Activated CD8-positive, alpha-beta T cell treated with anti-CD3 and anti-CD28 coated beads for 36 hours (primary cell): ENCODE measurements around the gene EHBP1. TPM values are rescaled to one million over a fixed set of nuclear protein-coding genes. Genes with fewer than 3 reads are reported as not detected.
A peak's percentile ranks its signal among the peaks of the same experiment; 100 is the strongest.

Source experiments
- ATAC-seq: fragments of 200-7000 bp; cut with Tn5 transposase; one replicate; pipeline ENCODE4 v1.10.0; 2021; ENCODE audit warnings: mild to moderate bottlenecking, moderate library complexity
- CTCF ChIA-PET: fragments of 350-600 bp; sonication (Branson Sonifier 250); formaldehyde crosslinking; loops from one replicate; lab custom pipeline; 2021; ENCODE audit warnings: antibody characterized with exemption; lab: Charles Lee
- POLR2A ChIA-PET: fragments of 350-600 bp; sonication (Branson Sonifier 250); formaldehyde crosslinking; loops from one replicate; lab custom pipeline; 2021; ENCODE audit warnings: antibody characterized with exemption; lab: Charles Lee
- DNase-seq: peaks from one replicate; pipeline ENCODE4 v3.0.0-alpha.2; 2020
- H3K27ac Mint-ChIP-seq: one replicate; pipeline ENCODE4 v1.8.0; 2021; ENCODE audit warnings: mild to moderate bottlenecking, mixed read lengths
- H3K27me3 Mint-ChIP-seq: one replicate; pipeline ENCODE4 v1.8.0; 2021; ENCODE audit warnings: mixed read lengths
- H3K36me3 Mint-ChIP-seq: one replicate; pipeline ENCODE4 v1.8.0; 2021; ENCODE audit warnings: low read depth, mixed read lengths
- H3K4me1 Mint-ChIP-seq: one replicate; pipeline ENCODE4 v1.8.0; 2021; ENCODE audit warnings: low read depth, mixed read lengths
- H3K4me3 Mint-ChIP-seq: one replicate; pipeline ENCODE4 v1.8.0; 2021; ENCODE audit warnings: mild to moderate bottlenecking, moderate library complexity, mixed read lengths
- H3K9me3 Mint-ChIP-seq: one replicate; pipeline ENCODE4 v1.8.0; 2021; ENCODE audit warnings: mixed read lengths
- intact Hi-C: fragments of 100-400 bp; cut with micrococcal nuclease; formaldehyde crosslinking; loops from one replicate; pipeline ENCODE4 v1.10.0; 2022
- total RNA-seq, 2 experiments: library from RNA; stranded (reverse); gene quantifications; one replicate each; pipeline ENCODE4 v1.2.3, GENCODE V29; 2021
- TF ChIP-seq, protein P1 (sequence below): fragments of 200-600 bp; IDR thresholded peaks from one replicate; pipeline ENCODE4 v1.8.0; 2022; ENCODE audit warnings: antibody characterized with exemption, mild to moderate bottlenecking

Gene EHBP1
- total RNA-seq, 2 experiments from 2014 or later = 24.1 to 24.3 TPM

GRCh38 chr2:63041592-63041991 lies 336.1 kb downstream of the EHBP1 start:
- CTCF ChIA-PET = no interaction called here
- Mint-ChIP-seq H3K4me3 (no peak overlapping the region), H3K27ac (no peak overlapping the region), H3K4me1 (peaks cover under 1% of the 10 kb centered on the region), H3K27me3 (peaks cover 31% of the 10 kb centered on the region), H3K36me3 (peaks cover 11% of the 10 kb centered on the region), H3K9me3 (no peaks in the 10 kb centered on the region)
- TF ChIP-seq, protein P1, sequence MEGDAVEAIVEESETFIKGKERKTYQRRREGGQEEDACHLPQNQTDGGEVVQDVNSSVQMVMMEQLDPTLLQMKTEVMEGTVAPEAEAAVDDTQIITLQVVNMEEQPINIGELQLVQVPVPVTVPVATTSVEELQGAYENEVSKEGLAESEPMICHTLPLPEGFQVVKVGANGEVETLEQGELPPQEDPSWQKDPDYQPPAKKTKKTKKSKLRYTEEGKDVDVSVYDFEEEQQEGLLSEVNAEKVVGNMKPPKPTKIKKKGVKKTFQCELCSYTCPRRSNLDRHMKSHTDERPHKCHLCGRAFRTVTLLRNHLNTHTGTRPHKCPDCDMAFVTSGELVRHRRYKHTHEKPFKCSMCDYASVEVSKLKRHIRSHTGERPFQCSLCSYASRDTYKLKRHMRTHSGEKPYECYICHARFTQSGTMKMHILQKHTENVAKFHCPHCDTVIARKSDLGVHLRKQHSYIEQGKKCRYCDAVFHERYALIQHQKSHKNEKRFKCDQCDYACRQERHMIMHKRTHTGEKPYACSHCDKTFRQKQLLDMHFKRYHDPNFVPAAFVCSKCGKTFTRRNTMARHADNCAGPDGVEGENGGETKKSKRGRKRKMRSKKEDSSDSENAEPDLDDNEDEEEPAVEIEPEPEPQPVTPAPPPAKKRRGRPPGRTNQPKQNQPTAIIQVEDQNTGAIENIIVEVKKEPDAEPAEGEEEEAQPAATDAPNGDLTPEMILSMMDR = no peak
- intact Hi-C loops = no loop called here
- DNase-seq = no peak
- no peak for ATAC-seq
- POLR2A ChIA-PET = no interaction called here

DNA sequence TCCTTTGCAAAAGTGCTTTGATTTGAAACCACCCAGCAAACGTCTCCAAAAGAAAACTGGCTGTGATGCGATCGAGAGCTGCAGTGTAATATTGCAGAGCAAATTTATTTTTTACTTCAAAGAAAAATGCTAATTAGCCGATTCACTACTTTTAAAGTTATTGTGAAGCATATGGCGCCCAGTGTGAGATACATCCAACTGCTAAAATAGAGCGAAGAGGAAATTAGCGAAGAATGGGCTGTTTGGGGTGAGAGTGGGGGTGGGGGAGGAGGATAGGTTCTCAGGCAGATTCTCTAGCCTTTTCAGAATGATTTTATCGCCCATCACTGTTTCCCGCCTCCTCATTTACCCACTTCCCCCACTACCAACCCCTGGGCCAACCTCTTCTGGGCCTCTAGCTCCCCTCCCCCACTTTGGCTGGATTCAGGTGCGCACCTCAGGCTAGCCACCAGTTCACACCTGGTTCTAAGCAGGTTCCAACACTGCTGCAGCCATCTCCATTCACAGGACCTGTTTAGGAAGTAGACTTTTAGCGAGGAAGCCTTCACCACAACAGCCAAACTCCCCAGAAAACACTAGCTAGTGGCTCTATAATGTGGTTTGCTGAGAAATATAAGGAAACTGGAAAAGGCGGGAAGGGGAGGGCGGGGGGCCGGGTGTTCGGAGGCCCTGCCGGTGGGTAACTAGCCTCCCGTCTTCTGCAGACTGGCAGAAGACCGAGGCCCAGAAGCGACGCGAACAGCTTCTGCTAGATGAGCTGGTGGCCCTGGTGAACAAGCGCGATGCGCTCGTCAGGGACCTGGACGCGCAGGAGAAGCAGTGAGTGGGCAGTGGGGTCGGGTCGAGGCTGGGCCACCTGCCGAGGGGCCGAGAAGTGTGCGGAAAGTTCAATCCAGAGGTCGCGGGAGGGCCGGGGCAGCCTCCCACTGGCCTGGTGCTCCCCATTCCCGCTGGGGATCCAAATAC lies 339.1 kb downstream of the EHBP1 start:
- Mint-ChIP-seq H3K4me1 (peaks cover 27% of the 10 kb centered on the region), H3K27ac (no peak overlapping the region), H3K36me3 (peaks cover 11% of the 10 kb centered on the region), H3K4me3 (no peak overlapping the region), H3K9me3 (no peaks in the 10 kb centered on the region), H3K27me3 (peaks cover 55% of the 10 kb centered on the region)
- ChIA-PET CTCF (no interaction called here), POLR2A (no interaction called here)
- DNase-seq = no peak
- no peak for ATAC-seq
- TF ChIP-seq, protein P1 = no peak
- intact Hi-C loops = no loop called here

DNA sequence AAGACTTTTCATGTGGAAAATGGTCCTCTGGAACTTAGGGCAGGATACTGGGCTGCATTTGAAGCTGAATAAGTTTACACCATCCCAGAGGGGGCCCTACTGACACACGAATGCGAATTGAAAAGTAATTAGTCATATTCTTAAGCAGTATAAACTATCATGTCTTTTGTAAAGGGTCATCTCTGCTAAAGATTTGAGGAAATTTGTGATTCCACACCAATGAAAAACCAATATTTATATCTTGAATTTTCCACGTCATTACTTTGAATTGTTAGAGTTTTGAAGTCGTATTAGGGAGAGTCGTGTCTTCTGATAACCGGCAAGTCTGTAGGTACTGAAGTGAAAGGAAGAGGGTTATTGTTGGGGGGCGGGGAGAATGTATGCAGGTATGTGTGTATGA lies 341.0 kb downstream of the EHBP1 start:
- ATAC-seq = no peak
- H3K27ac Mint-ChIP-seq = no peak overlapping the region
- DNase-seq = no peak
- H3K27me3 Mint-ChIP-seq = peaks cover 64% of the 10 kb centered on the region
- H3K4me3 Mint-ChIP-seq = no peak overlapping the region
- TF ChIP-seq, protein P1 = no peak
- intact Hi-C loops = no loop called here
- ChIA-PET CTCF (interaction anchor here (1.4 kb wide), 1 partner anchor 14 kb away, joined by 3 read pairs; no protein-coding TSS in a partner anchor), POLR2A (interaction anchor here (0.6 kb wide), 1 partner anchor 19 kb away, joined by 3 read pairs; no protein-coding TSS in a partner anchor)
- H3K9me3 Mint-ChIP-seq = no peaks in the 10 kb centered on the region
- peaks cover 11% of the 10 kb centered on the region for H3K36me3 Mint-ChIP-seq
- peaks cover 31% of the 10 kb centered on the region for H3K4me1 Mint-ChIP-seq

GRCh38 chr2:63046961-63047320 lies 341.4 kb downstream of the EHBP1 start:
- Mint-ChIP-seq H3K36me3 (peaks cover 11% of the 10 kb centered on the region), H3K4me1 (peaks cover 33% of the 10 kb centered on the region), H3K4me3 (peak overlapping the region; percentile 32), H3K27me3 (peaks cover 66% of the 10 kb centered on the region), H3K27ac (no peak overlapping the region), H3K9me3 (no peaks in the 10 kb centered on the region)
- CTCF ChIA-PET = interaction anchor here (1.4 kb wide), 1 partner anchor 14 kb away, joined by 3 read pairs; no protein-coding TSS in a partner anchor
- intact Hi-C loops = no loop called here
- no peak for DNase-seq
- ATAC-seq = no peak
- POLR2A ChIA-PET = interaction anchor here (0.6 to 1.0 kb wide), 2 partner anchors 15 to 20 kb away, joined by 3 to 4 read pairs; no protein-coding TSS in a partner anchor
- TF ChIP-seq, protein P1 = no peak
